Anterior cingulate cortex (tissue), 58 donors: Measurements from ENCODE around the gene INPP1.

Experiments
- DNase-seq, 58 donors: peaks; one replicate each; lab custom pipeline; 2025; lab: John Stamatoyannopoulos, UW

Gene INPP1

GRCh38 chr2:190405995-190406394, 62.6 kb downstream of the INPP1 start:
- no peak for DNase-seq

DNA sequence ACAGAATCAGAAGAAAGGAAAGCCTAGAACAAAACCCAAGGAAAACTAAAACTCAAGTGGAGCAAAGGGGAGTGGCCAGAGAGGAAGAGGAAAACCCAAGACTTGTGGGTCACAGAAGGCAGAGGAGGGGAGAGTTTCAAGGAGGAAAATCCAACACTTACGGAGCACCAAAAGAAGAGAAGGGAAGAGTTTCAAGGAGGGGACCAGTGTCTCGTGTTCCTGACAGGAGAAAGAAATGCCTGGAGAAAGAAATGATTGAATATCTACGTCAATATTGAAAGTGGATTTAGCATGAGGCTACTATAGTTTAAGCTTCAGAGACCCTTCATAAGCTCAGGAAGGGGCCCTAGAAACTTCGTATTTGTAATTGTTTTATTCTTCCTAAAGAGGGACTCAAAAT, 63.4 kb downstream of the INPP1 start:
- no peak for DNase-seq

DNA sequence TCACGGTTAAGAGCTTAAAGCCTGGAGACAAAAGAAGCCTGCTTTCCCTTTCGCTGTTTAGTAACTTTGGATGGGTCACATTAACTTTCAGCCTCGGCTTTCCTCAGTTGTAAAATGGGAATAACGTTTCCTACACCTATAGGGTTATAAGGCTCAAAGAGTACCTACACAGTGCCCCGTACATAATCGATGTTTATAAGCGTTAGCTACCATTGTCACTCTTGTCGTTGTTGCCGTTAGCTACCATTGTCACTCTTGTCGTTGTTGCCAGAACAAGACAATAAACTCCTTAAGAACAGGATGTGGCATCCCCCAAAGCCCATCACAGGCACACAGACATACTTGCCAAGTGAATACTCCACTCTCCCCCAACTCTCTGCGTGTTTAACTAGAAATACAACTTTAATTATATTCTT, 63.9 kb downstream of the INPP1 start:
- DNase-seq, result peak in 3 of 58 donors; percentile 42 to 54 (median 46)

DNA sequence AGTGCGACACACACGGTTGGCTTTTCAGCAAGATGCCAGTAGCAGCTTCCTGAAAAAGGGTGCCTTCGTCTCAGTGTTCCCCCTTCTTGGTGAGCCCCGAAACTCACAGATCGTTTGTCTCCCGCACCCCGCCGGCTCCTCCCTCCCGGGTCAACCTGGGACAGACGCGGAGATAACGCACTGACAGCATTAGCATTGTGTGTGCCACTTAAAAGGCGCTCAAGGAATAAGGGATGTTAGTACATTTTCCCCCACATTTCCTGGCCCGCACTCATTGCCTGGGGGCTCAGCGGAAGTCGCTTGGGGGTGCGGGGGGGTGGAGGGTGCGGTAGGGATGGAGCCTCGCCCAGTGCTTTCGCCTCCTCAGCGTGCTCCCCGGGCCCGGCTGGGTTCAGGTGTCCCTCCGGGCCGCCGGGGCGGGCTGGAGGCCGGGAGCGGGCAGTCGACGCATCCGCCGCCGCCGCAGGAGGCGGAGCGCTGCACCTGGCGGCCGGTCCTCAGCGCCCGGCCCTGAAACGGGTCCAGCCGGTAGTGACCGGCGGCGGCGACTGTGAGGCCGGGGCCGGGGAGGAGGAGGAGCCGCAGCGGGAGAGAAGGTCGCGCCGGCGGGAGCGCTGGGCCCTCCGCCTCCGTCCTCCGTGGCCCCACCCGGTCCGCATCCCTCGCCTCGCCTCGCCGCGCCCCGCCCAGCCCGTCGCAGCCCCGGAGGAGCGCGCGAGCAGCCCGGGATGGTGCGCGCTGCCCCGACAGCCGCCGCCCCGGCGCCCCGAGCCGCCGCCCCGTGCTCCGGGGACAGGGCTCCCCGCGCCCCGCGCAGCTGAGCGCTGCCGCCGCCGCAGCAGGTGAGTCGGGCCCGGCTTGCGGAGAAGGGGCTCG, 64.5 kb downstream of the INPP1 start, which contains the start of gene MFSD6:
Gene MFSD6, plus strand, starts transcription at position 694 of the 876 bp plus-strand sequence. CDS start 27,675 bp downstream, outside the sequence.
- peak in 43 of 58 donors; percentile 16 to 76 (median 50) for DNase-seq

DNA sequence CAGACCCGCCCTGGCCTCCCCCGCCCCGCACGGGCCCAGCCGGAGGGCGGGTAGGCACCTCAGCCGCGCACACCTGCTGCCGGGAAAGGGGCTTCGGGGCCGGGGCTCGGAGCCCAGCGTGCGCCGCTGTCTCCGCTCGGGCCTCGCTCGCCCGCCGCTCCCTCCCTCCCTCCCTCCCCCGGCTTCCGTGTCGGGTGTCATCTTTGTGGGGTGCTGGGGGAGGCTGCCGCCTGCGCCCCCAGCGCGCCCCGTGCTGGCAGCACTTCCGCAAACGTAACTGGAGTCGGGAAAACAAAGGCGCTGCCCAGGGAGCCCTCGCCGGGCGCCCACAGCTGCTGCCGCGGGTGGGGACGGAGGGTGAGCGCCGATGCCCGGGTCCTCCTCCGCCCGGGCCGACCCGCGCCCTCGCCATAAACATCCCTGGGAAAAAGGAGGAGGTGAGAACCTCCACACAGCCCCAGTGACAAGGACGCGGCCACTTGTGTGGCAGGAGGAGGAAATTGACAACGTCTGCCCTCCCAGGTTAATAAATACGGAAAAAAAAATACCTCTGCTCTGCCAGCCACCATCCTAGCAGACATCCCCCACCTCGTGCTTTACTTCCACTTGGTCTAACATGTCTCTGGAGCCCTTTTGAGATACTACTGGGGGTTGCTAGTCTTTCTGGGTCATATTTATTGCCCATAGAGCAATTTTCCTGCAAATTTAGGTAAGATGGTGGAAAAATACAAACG, 65.3 kb downstream of the INPP1 start:
- DNase-seq, result peak in 54 of 58 donors; percentile 16 to 86 (median 68)

DNA sequence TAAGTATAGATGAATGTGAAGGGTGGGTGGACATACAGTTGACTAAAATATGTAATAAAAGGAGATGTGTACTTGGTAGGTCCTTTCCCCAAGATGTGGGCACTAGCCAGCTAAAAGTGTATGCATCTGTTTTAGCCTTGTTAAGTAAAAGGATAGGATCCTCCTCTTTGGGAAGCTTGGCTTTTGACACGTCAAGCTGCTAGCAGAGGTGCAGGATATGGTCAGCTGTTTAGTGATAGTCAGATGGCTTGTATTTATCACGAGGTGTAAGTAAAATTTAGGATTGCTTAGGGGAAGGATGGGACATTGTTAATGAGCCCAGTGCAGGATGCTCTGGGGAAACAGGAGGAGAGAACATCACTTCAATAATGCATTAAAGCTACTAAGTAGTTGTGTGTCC, 66.2 kb downstream of the INPP1 start:
- peak in 2 of 58 donors; percentile 4 to 34 for DNase-seq

- no peak for DNase-seq
These were observed 66.8 kb downstream of the INPP1 start for GRCh38 chr2:190410166-190410565.

- no peak for DNase-seq
These were observed 69.6 kb downstream of the INPP1 start for GRCh38 chr2:190412966-190413365.

DNA sequence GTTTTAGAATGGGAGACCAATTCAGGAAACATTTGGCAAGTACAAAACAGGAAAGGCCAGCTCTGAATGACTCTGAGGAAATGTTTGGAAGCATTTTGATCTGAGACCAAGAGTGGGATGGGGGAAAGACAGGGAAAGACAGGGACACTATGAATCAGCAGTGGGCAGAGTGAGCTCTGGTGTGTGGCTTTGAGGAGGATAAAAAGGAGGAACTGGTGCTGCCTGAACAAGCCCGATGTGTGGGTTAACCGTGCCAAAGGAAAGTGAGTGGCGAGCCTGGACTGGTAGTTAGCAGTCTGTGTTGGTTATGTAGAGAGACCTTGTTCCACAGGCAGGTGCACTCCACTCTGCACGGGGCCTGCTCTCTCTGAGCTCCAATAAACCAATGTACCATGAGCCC, 70.0 kb downstream of the INPP1 start:
- DNase-seq, result peak in 4 of 58 donors; percentile 3 to 14 (median 4)

- DNase-seq, result no peak
These were observed 71.9 kb downstream of the INPP1 start for GRCh38 chr2:190415251-190415650.

DNA sequence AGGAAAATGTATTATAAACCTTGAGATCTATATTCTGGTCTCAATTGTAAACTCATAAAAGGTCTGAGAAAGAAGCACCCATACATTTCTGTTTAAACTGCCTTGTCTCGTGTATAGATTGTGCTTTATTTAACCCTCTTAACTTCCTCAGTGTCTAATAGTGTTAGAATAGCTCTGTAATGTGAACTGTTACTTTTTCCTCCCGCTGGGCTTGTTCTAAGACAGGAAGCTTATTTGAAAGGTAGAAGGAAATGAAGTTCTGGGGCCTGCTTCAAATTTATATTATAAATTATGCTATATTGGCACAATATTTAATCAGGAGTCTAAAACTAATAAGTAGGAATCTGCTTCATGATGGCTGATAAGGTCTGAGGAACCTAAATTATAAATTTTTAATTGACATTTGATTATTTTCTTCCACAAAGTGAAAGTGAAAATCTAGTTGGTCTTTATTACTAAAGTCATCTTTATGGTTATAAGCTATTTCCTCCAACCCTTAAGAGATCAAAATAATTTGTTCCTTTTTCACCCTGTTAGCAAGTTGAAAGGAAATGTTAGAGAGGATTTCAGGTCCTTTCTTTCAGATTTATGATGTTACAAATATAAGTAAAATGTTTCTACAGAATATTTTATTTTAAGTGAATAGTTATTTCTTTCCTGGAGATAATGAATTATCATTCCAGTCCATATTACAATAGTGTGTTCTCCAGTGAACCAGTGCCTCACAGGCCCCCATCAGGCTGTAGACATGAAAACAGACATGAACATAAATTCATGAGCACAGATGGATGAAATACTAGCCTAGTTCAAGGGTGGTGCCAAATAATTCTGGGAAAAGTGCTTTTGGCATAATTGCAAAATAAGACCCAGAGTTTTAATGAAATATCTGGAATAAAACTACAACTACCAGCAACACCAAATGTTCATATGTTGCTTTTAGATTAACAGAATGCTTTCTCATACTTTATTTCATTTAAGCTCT, 72.7 kb downstream of the INPP1 start:
- DNase-seq, result no peak

DNA sequence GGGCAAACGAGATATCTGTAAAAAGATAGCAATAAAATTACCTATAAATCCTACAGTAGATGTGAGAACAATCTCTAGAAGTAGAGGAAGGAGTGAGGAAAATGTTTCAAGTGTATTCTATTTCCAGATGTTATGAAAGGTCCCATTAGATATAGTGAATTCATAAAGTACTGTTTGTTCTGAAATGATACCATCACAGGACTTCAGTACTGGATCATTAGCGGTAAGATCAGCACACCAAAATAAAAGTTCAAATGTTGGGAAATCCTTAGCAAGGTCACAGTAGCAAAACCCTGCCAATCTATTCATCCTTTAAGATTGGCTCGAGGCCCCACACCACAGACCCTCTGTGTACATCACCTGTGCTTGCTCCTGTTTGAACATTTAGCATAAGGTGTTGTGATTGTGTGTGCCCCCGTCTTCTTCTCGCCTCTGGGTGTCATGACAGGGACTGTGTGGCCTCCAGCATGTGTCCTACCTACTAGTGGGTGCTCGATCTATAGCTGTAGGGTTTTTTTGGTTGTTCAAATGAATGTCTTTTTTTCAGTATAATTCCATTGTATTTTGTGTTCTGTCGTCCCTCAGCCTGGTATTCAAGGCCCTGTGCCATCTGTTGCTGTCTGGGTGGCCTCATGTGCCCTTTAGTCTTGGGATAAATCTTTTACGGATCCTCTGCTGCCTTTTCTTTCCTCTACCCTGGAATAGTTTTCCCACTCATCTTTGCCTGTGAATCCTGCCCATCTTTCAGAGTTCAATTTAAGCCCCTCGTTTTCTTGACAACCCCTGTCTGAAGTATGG, 73.9 kb downstream of the INPP1 start:
- DNase-seq, result no peak

DNA sequence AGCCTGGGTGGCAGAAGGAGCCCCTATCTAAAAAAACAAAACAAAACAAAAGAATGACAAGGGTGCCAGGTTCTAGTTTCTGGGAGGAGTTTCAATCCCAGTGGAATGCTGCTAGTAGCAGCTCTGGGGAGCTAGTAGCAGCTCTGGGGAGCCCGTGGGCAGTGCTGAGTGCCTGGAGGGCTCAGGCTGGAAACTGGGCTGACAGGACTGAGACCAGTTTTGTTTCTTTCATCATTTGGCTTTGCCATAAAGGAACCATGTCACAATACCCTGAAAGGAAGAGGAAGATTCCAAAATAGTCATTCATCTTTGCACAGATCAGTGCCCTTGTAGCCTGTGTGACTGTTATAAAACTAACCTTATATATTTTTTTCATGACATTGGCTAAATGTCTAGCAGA, 75.3 kb downstream of the INPP1 start:
- DNase-seq, result no peak

DNA sequence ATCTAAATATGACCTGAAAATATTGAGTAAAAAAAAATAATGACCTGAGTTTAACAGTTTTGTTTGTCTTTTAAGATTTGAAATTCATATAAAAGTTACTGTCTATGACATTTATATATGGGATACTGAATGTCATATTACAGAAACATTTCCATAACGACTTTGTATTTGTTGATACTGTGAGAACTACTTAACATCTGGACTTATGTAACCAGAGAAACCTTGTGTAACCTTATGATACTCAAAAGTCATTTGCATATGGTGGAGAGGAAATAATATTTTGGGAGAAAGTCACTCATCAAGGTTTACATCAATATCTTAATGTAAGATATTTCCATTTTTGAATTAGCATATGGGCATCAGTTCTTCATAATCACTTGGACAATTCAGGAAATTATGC, 77.4 kb downstream of the INPP1 start:
- DNase-seq, result no peak
